C4-2B (cell line): ENCODE measurements around the gene STX18.

ENCODE experiments used
- ZFX ChIP-seq: fragments of 450-650 bp; IDR thresholded peaks from 2 replicates; pipeline ENCODE4 v1.6.1; 2017
- TF ChIP-seq, protein P1 (sequence below): fragments of 450-650 bp; conservative IDR thresholded peaks from 2 replicates; pipeline ENCODE4 v1.5.1; 2017; ENCODE audit warnings: mild to moderate bottlenecking

DNA sequence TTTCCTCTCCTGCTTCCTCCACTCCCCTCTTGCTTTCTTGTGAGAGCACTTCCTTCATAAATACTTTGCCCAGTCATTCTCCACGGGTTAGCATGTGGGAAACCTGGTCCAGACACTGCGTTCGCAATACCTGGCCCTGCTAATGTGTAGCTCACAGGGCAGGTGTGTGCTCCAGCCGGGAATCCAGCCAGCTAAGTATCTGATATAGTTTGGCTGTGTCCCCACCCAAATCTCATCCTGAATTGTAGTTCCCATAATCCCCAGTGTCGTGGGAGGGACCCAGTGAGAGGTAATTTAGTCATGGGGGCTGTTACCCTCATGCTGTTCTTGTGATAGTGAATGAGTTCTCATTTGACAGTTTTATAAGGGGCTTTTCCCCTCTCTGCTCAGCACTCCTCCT is 32.2 kb upstream of the STX18 start:
- TF ChIP-seq, protein P1, sequence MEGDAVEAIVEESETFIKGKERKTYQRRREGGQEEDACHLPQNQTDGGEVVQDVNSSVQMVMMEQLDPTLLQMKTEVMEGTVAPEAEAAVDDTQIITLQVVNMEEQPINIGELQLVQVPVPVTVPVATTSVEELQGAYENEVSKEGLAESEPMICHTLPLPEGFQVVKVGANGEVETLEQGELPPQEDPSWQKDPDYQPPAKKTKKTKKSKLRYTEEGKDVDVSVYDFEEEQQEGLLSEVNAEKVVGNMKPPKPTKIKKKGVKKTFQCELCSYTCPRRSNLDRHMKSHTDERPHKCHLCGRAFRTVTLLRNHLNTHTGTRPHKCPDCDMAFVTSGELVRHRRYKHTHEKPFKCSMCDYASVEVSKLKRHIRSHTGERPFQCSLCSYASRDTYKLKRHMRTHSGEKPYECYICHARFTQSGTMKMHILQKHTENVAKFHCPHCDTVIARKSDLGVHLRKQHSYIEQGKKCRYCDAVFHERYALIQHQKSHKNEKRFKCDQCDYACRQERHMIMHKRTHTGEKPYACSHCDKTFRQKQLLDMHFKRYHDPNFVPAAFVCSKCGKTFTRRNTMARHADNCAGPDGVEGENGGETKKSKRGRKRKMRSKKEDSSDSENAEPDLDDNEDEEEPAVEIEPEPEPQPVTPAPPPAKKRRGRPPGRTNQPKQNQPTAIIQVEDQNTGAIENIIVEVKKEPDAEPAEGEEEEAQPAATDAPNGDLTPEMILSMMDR: no peak
- TF ChIP-seq ZFX: no peak
